HG03103 (cell line): ENCODE data around the gene PRDM16.

Experiments
- ATAC-seq: cut with Tn5 transposase; IDR thresholded peaks from one replicate; pipeline ENCODE4 v1.9.1; 2021; ENCODE audit warnings: low read depth; ENCODE audit not compliant: unreplicated experiment

PRDM16 gene

GRCh38 chr1:3485016-3485415 lies 416.0 kb downstream of the PRDM16 start:
- ATAC-seq = no peak
